Measurements from ENCODE around the gene MALT1.
"Not testable (repeated sequence)": the region's sequence is repeated elsewhere in the genome, so short reads cannot be mapped to it uniquely, and the experiment has no call there.

MALT1 gene

GRCh38 chr18:58649966-58650816 is 21.1 kb upstream of the MALT1 start:
- CTCF ChIA-PET = no interaction called here
- TF ChIP-seq PKNOX1 (IDR thresholded peaks at IDR 0.05) (no peak), LEF1 (IDR thresholded peaks at IDR 0.05; ENCODE audit: borderline replicate concordance) (no peak), ZNF384 (IDR thresholded peaks at IDR 0.05) (no peak), FOXA1 (IDR thresholded peaks at IDR 0.05) (no peak), ARNT (IDR thresholded peaks at IDR 0.05) (no peak), TARDBP (IDR thresholded peaks at IDR 0.05) (no peak), FOXK2 (IDR thresholded peaks at IDR 0.05) (no peak), ELF4 (IDR thresholded peaks at IDR 0.05) (no peak), FOXM1 (IDR thresholded peaks at IDR 0.05; ENCODE audit: borderline replicate concordance) (no peak), SP1 (IDR thresholded peaks at IDR 0.05) (no peak), L3MBTL2 (conservative IDR thresholded peaks at IDR 0.05) (no peak), SUZ12 (IDR thresholded peaks at IDR 0.05) (no peak), HDGF (IDR thresholded peaks at IDR 0.05; ENCODE audit: borderline replicate concordance) (no peak), CTBP1 (IDR thresholded peaks at IDR 0.05; ENCODE audit: borderline replicate concordance) (no peak), NFRKB (IDR thresholded peaks at IDR 0.05) (no peak), BHLHE40 (IDR thresholded peaks at IDR 0.05; ENCODE audit: borderline replicate concordance) (no peak)
- POLR2A ChIA-PET = no interaction called here
- no peak for DNase-seq (ENCODE audit: extremely low spot score)

GRCh38 chr18:58650830-58651229 is 20.4 kb upstream of the MALT1 start:
- DNase-seq (ENCODE audit: extremely low spot score); POLR2A ChIA-PET; CTCF ChIA-PET: not testable (repeated sequence)

- CTCF ChIA-PET; DNase-seq (ENCODE audit: extremely low spot score); POLR2A ChIA-PET: not testable (repeated sequence)
Measured at GRCh38 chr18:58653144-58653722, 18.0 kb upstream of the MALT1 start.

- no peak for DNase-seq (ENCODE audit: extremely low spot score)
- TF ChIP-seq LEF1 (IDR thresholded peaks at IDR 0.05; ENCODE audit: borderline replicate concordance) (no peak), FOXA1 (IDR thresholded peaks at IDR 0.05) (no peak), PKNOX1 (IDR thresholded peaks at IDR 0.05) (no peak), HDGF (IDR thresholded peaks at IDR 0.05; ENCODE audit: borderline replicate concordance) (no peak), TARDBP (IDR thresholded peaks at IDR 0.05) (no peak)
- CTCF ChIA-PET = no interaction called here
- POLR2A ChIA-PET = no interaction called here
Measured at GRCh38 chr18:58653814-58654509, 17.3 kb upstream of the MALT1 start.

- ChIA-PET CTCF (interaction anchor here (0.6 kb wide), 1 partner anchor 15 kb away, joined by 4 read pairs; no protein-coding TSS in a partner anchor), POLR2A (no interaction called here)
- TF ChIP-seq TARDBP (IDR thresholded peaks at IDR 0.05) = no peak
- TF ChIP-seq LEF1 (IDR thresholded peaks at IDR 0.05; ENCODE audit: borderline replicate concordance) = no peak
- no peak for TF ChIP-seq FOXA1 (IDR thresholded peaks at IDR 0.05)
- TF ChIP-seq SUZ12 (IDR thresholded peaks at IDR 0.05) = no peak
- no peak for TF ChIP-seq ARNT (IDR thresholded peaks at IDR 0.05)
- TF ChIP-seq ELF4 (IDR thresholded peaks at IDR 0.05) = no peak
- no peak for TF ChIP-seq HDGF (IDR thresholded peaks at IDR 0.05; ENCODE audit: borderline replicate concordance)
- TF ChIP-seq SP1 (IDR thresholded peaks at IDR 0.05) = no peak
- TF ChIP-seq FOXK2 (IDR thresholded peaks at IDR 0.05) = no peak
- TF ChIP-seq L3MBTL2 (conservative IDR thresholded peaks at IDR 0.05) = no peak
- TF ChIP-seq PKNOX1 (IDR thresholded peaks at IDR 0.05) = no peak
- no peak for TF ChIP-seq BHLHE40 (IDR thresholded peaks at IDR 0.05; ENCODE audit: borderline replicate concordance)
- no peak for TF ChIP-seq ZNF384 (IDR thresholded peaks at IDR 0.05)
- TF ChIP-seq CTBP1 (IDR thresholded peaks at IDR 0.05; ENCODE audit: borderline replicate concordance) = no peak
- no peak for TF ChIP-seq FOXM1 (IDR thresholded peaks at IDR 0.05; ENCODE audit: borderline replicate concordance)
- DNase-seq (ENCODE audit: extremely low spot score) = no peak
Measured at GRCh38 chr18:58654896-58655614, 16.2 kb upstream of the MALT1 start.

GRCh38 chr18:58657081-58657480 is 14.2 kb upstream of the MALT1 start:
- CTCF ChIA-PET = no interaction called here
- TF ChIP-seq BHLHE40 (IDR thresholded peaks at IDR 0.05; ENCODE audit: borderline replicate concordance) (no peak), TARDBP (IDR thresholded peaks at IDR 0.05) (no peak), FOXM1 (IDR thresholded peaks at IDR 0.05; ENCODE audit: borderline replicate concordance) (no peak), NFRKB (IDR thresholded peaks at IDR 0.05) (no peak)
- no peak for DNase-seq (ENCODE audit: extremely low spot score)
- POLR2A ChIA-PET = interaction anchor here (1.5 kb wide), 1 partner anchor 14 kb away, joined by 3 read pairs; the partner anchor contains the start of gene MALT1
